ENCODE data around the gene PON2. TPM values are rescaled to one million over a fixed set of nuclear protein-coding genes. Genes with fewer than 3 reads are reported as not detected.

PON2 gene
- total and polyA plus RNA-seq, 2 of the 13 experiments (the other 11 are each of a cell fraction or from before 2014, with no cell fraction given): 202 to 217 TPM

- TF ChIP-seq, protein P1, sequence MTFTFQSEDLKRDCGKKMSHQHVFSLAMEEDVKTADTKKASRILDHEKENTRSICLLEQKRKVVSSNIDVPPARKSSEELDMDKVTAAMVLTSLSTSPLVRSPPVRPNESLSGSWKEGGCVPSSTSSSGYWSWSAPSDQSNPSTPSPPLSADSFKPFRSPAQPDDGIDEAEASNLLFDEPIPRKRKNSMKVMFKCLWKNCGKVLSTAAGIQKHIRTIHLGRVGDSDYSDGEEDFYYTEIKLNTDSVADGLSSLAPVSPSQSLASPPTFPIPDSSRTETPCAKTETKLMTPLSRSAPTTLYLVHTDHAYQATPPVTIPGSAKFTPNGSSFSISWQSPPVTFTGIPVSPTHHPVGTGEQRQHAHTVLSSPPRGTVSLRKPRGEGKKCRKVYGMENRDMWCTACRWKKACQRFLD (CRISPR knock-in tag; IDR thresholded peaks at IDR 0.05; ENCODE audit: borderline replicate concordance): no peak
- TF ChIP-seq FOXJ3 (CRISPR knock-in tag; IDR thresholded peaks at IDR 0.05; ENCODE audit: borderline replicate concordance) (peak; percentile 11; the same call in 1 of the 2 replicates), FOXA1 (IDR thresholded peaks at IDR 0.05) (no peak), FOXA1 (CRISPR knock-in tag; IDR thresholded peaks at IDR 0.05) (peak; percentile 26; the same call in 1 of the 2 replicates), SMAD1 (CRISPR knock-in tag; IDR thresholded peaks at IDR 0.05; ENCODE audit: borderline replicate concordance, low read depth) (no peak), ZBTB40 (IDR thresholded peaks at IDR 0.05) (no peak), ZBTB40 (CRISPR knock-in tag; IDR thresholded peaks at IDR 0.05) (no peak), PLSCR1 (CRISPR knock-in tag; IDR thresholded peaks at IDR 0.05; ENCODE audit: borderline replicate concordance) (no peak), ZNF720 (CRISPR knock-in tag; IDR thresholded peaks at IDR 0.05) (no peak), ZFP36L2 (CRISPR knock-in tag; IDR thresholded peaks at IDR 0.05) (no peak), ZNF264 (CRISPR knock-in tag; IDR thresholded peaks at IDR 0.05) (0 out of 2 replicates have a peak, but pooled peaks have one; percentile 15), ZSCAN9 (CRISPR knock-in tag; IDR thresholded peaks at IDR 0.05; ENCODE audit: borderline replicate concordance) (no peak), RXRB (CRISPR knock-in tag; IDR thresholded peaks at IDR 0.05; ENCODE audit: borderline replicate concordance) (0 out of 2 replicates have a peak, but pooled peaks have one; percentile 30), NONO (IDR thresholded peaks at IDR 0.05) (no peak), NONO (CRISPR knock-in tag; conservative IDR thresholded peaks at IDR 0.05) (no peak)
- TF ChIP-seq, protein P2, sequence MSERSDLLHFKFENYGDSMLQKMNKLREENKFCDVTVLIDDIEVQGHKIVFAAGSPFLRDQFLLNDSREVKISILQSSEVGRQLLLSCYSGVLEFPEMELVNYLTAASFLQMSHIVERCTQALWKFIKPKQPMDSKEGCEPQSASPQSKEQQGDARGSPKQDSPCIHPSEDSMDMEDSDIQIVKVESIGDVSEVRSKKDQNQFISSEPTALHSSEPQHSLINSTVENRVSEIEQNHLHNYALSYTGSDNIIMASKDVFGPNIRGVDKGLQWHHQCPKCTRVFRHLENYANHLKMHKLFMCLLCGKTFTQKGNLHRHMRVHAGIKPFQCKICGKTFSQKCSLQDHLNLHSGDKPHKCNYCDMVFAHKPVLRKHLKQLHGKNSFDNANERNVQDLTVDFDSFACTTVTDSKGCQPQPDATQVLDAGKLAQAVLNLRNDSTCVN (CRISPR knock-in tag; IDR thresholded peaks at IDR 0.05; ENCODE audit: borderline replicate concordance): no peak
Observed at GRCh38 chr7:95478272-95479037, 43.6 kb upstream of the PON2 start (continued).

All from HepG2 (cell line).